Measurements from ENCODE around the gene ROBO1.

- TF ChIP-seq CTCF (IDR thresholded peaks at IDR 0.05; ENCODE audit: insufficient read depth, low read length, poor library complexity, severe bottlenecking), result no peak
- no peak for TF ChIP-seq EZH2phosphoT487 (conservative IDR thresholded peaks at IDR 0.05; ENCODE audit: low read length)
Observed at GRCh38 chr3:79052054-79052681, 715.6 kb downstream of the ROBO1 start.
